K562 (cell line): Measurements from ENCODE around the gene ABLIM1.

ENCODE experiments used
- ATF6 ChIP-seq: sonication (generic); formaldehyde crosslinking; IDR thresholded peaks from 2 replicates; pipeline ENCODE4 v1.4.0; 2020; ENCODE audit warnings: mild to moderate bottlenecking, missing genetic modification reagents
- CBX5 ChIP-seq: IDR thresholded peaks from 2 replicates; pipeline ENCODE4 v1.6.1; 2014; ENCODE audit warnings: low read depth, borderline replicate concordance
- CTCF ChIP-seq, 3 experiments: IDR thresholded peaks in 2 of 3; conservative IDR thresholded peaks in 1 of 3; 2 replicates each; pipeline ENCODE4 v1.5.1; 2011 to 2012; ENCODE audit warnings: low read length in 3 of 3, mild to moderate bottlenecking in 3 of 3, control low read depth in 2 of 3, improper control_type of control experiment in 1 of 3, inconsistent platforms in 1 of 3, low read depth in 1 of 3, mixed read lengths in 1 of 3, moderate library complexity in 1 of 3; ENCODE audit not compliant: insufficient read depth in 2 of 3
- DPF2 ChIP-seq: fragments of 450-650 bp; IDR thresholded peaks from 2 replicates; pipeline ENCODE4 v1.6.1; 2016
- EP300 ChIP-seq: IDR thresholded peaks from 2 replicates; pipeline ENCODE4 v1.6.1; 2012; ENCODE audit warnings: low read length, improper control_type of control experiment
- ETV5 ChIP-seq: sonication (generic); formaldehyde crosslinking; IDR thresholded peaks from 2 replicates; pipeline ENCODE4 v1.4.0; 2020; ENCODE audit warnings: low read depth, mild to moderate bottlenecking, missing genetic modification reagents
- NR3C1 ChIP-seq: sonication (generic); formaldehyde crosslinking; IDR thresholded peaks from 2 replicates; pipeline ENCODE4 v1.8.1; 2022; ENCODE audit warnings: missing genetic modification reagents
- RBBP5 ChIP-seq: fragments of 200-600 bp; sonication (generic); IDR thresholded peaks from 2 replicates; pipeline ENCODE4 v1.6.1; 2012; ENCODE audit warnings: borderline replicate concordance, mild to moderate bottlenecking, low read length, control low read depth, inconsistent platforms; ENCODE audit not compliant: insufficient read depth, poor library complexity, severe bottlenecking
- SMARCA4 ChIP-seq: fragments of 450-650 bp; IDR thresholded peaks from 2 replicates; pipeline ENCODE4 v1.6.1; 2016
- ZNF121 ChIP-seq: sonication (generic); formaldehyde crosslinking; conservative IDR thresholded peaks from 2 replicates; pipeline ENCODE4 v1.8.0; 2022; ENCODE audit warnings: missing genetic modification reagents
- ZNF3 ChIP-seq: fragments of 250-450 bp; sonication (Bioruptor Pico); IDR thresholded peaks from 2 replicates; pipeline ENCODE4 v1.5.0; 2021; ENCODE audit warnings: mild to moderate bottlenecking, moderate library complexity
- ZNF512 ChIP-seq: IDR thresholded peaks from 2 replicates; pipeline ENCODE4 v1.6.1; 2016; ENCODE audit warnings: missing genetic modification characterization, missing compliant biosample characterization

GRCh38 chr10:114408968-114409444 lies 249.1 kb downstream of the ABLIM1 start:
- TF ChIP-seq ZNF121 (no peak), EP300 (no peak), ETV5 (CRISPR knock-in tag) (no peak), ZNF512 (tag) (no peak), CTCF (IDR thresholded peaks at IDR 0.05 in 2 of 3, conservative IDR thresholded peaks at IDR 0.05 in 1 of 3; ENCODE audit: insufficient read depth in 2 of 3, low read depth in 1 of 3, low read length in 3 of 3) (no peak), RBBP5 (no peak), DPF2 (peak; percentile 24; the same call in 1 of the 2 replicates), NR3C1 (CRISPR knock-in tag) (no peak), ZNF3 (CRISPR knock-in tag) (no peak), SMARCA4 (no peak), ATF6 (no peak), CBX5 (no peak)
